Glutamatergic neuron (in vitro differentiated cells): ENCODE measurements around the gene RPIA. TPM values are rescaled to one million over a fixed set of nuclear protein-coding genes. Genes with fewer than 3 reads are reported as not detected.

Experiments used
- DNase-seq: peaks from one replicate; pipeline ENCODE4 v3.0.0; 2022
- H3K27ac Mint-ChIP-seq: one replicate; pipeline ENCODE4 v1.8.0; 2020; ENCODE audit warnings: mild to moderate bottlenecking, mixed read lengths, inconsistent platforms; ENCODE audit not compliant: unreplicated experiment
- H3K27me3 Mint-ChIP-seq: one replicate; pipeline ENCODE4 v1.8.0; 2020; ENCODE audit warnings: mild to moderate bottlenecking, moderate library complexity, mixed read lengths, inconsistent platforms; ENCODE audit not compliant: unreplicated experiment
- H3K36me3 Mint-ChIP-seq: one replicate; pipeline ENCODE4 v1.8.0; 2020; ENCODE audit warnings: mild to moderate bottlenecking, mixed read lengths, inconsistent platforms; ENCODE audit not compliant: unreplicated experiment
- H3K4me1 Mint-ChIP-seq: one replicate; pipeline ENCODE4 v1.8.0; 2020; ENCODE audit warnings: mild to moderate bottlenecking, low read depth, mixed read lengths, inconsistent platforms; ENCODE audit not compliant: unreplicated experiment
- H3K4me3 Mint-ChIP-seq: one replicate; pipeline ENCODE4 v1.8.0; 2020; ENCODE audit warnings: mild to moderate bottlenecking, mixed read lengths, inconsistent platforms; ENCODE audit not compliant: unreplicated experiment
- H3K9me3 Mint-ChIP-seq: one replicate; pipeline ENCODE4 v1.8.0; 2020; ENCODE audit warnings: mild to moderate bottlenecking, moderate library complexity, mixed read lengths, inconsistent platforms; ENCODE audit not compliant: unreplicated experiment
- total RNA-seq: library from RNA; stranded (reverse); fragmentation: NEBNext Ultra II Directional; extraction: Animal tissue kit (Norgen Biotek cat#: 25700); gene quantifications from one replicate; pipeline ENCODE4 v1.2.1, GENCODE V29; 2021; ENCODE audit not compliant: unreplicated experiment
- TF ChIP-seq, protein P1 (sequence below): fragments of 200-600 bp; sonication (generic); IDR thresholded peaks from one replicate; pipeline ENCODE4 v1.5.0; 2021; ENCODE audit not compliant: partially characterized antibody, unreplicated experiment

The RPIA gene
- total RNA-seq, 1 donor from 2014 or later: 8.1 TPM

DNA sequence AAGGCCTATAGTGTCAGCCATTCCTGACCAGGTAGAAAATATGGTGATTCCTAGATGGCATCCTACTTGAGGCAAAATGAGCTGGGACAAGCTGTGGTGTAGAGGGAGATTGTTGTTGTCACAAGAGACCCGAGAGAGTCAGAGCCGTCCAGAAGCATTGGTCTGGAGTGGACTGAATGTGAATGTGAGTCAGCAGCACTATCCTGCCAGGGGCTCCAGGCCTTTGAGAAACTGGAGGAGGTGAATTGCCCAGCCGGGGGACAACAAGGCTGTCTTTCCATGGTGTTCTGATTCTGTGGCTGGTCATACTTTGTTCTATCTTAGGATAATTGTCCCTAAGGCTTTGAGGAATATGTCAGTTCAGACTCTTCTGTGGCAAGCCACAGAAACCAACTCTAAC lies 34.8 kb upstream of the RPIA start:
- peaks cover 8% of the 10 kb centered on the region for H3K9me3 Mint-ChIP-seq
- H3K27me3 Mint-ChIP-seq: no peaks in the 10 kb centered on the region
- no peak overlapping the region for H3K4me3 Mint-ChIP-seq
- no peak for DNase-seq
- TF ChIP-seq, protein P1, sequence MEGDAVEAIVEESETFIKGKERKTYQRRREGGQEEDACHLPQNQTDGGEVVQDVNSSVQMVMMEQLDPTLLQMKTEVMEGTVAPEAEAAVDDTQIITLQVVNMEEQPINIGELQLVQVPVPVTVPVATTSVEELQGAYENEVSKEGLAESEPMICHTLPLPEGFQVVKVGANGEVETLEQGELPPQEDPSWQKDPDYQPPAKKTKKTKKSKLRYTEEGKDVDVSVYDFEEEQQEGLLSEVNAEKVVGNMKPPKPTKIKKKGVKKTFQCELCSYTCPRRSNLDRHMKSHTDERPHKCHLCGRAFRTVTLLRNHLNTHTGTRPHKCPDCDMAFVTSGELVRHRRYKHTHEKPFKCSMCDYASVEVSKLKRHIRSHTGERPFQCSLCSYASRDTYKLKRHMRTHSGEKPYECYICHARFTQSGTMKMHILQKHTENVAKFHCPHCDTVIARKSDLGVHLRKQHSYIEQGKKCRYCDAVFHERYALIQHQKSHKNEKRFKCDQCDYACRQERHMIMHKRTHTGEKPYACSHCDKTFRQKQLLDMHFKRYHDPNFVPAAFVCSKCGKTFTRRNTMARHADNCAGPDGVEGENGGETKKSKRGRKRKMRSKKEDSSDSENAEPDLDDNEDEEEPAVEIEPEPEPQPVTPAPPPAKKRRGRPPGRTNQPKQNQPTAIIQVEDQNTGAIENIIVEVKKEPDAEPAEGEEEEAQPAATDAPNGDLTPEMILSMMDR: no peak
- H3K27ac Mint-ChIP-seq: no peak overlapping the region
- H3K4me1 Mint-ChIP-seq: peaks cover 25% of the 10 kb centered on the region
- no peaks in the 10 kb centered on the region for H3K36me3 Mint-ChIP-seq

DNA sequence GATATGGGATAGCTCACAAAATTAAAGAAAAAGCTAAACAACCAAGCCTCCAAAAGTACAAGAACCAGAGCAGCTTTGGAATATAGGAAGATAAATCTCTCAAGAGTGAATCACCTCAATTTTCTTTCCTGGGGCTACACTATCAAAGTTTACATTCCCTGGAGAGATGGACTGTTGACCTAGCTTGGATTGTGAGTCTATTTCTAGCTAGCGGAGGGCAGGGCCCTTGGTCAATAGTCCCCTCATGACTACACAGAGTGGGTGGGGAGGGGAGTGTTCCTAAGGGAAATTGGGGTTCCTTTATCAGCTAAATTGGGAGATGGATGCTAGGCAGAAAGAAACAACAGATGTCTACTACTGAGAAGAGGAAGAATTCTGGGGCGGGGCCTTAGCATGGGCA lies 34.3 kb upstream of the RPIA start:
- DNase-seq: no peak
- H3K4me3 Mint-ChIP-seq: no peak overlapping the region
- H3K9me3 Mint-ChIP-seq: peaks cover 8% of the 10 kb centered on the region
- H3K27ac Mint-ChIP-seq: peak overlapping the region; percentile 28
- TF ChIP-seq, protein P1: no peak
- peaks cover 25% of the 10 kb centered on the region for H3K4me1 Mint-ChIP-seq
- no peaks in the 10 kb centered on the region for H3K36me3 Mint-ChIP-seq
- no peaks in the 10 kb centered on the region for H3K27me3 Mint-ChIP-seq

DNA sequence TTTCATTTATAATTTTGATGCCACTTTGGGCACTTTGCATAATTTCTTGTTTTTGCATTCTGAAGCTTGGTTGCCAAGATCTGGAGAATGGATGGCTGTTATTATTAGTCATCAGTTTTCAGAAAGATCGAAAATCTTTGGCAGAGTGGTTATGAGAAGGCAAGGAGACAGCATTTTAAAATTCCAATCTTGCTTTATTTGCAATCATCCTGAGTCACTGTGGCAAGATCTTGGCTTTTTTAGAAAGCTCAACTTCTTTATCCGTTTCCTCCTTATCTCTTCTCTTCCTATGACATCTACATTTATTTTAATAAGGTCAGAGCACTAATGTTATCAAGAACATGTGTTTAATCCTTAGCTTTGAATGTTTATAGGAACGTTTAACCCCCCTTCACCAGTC lies 33.1 kb upstream of the RPIA start:
- H3K27me3 Mint-ChIP-seq: no peaks in the 10 kb centered on the region
- H3K9me3 Mint-ChIP-seq: peaks cover 9% of the 10 kb centered on the region
- H3K27ac Mint-ChIP-seq: peak overlapping the region; percentile 87
- TF ChIP-seq, protein P1: no peak
- no peak for DNase-seq
- H3K4me3 Mint-ChIP-seq: no peak overlapping the region
- H3K36me3 Mint-ChIP-seq: no peaks in the 10 kb centered on the region
- peaks cover 25% of the 10 kb centered on the region for H3K4me1 Mint-ChIP-seq

DNA sequence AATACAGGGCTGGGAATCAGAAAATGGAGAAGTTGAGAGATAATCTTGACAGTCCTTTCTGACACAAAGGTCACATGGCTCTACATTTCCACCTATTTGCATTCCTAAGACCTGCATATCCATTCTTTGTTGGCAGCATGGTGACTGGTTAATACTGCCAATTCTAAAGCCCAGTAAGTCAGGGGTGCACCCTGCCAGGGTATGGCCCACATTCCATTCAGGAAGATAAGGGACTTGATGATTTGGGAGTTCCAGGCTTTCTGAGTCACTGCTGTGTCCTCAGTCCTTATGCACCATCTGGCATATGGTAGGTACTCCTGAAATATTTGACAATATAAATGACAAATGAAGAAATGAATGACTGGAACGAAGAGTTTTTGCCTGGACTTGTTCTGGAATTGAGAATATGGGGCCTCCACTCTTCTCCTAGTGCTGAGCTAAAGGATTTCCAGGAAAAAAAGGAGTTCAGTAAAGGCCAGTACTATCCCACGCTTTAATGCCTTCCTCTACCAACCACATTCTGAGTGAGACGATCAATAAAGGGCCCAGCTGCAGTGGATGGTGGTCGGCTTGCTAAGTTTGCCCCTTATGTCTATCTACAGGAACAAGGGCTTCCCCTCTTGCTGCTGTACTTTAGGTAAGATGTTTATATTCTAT lies 32.5 kb upstream of the RPIA start:
- Mint-ChIP-seq H3K9me3 (peaks cover 10% of the 10 kb centered on the region), H3K4me1 (peaks cover 25% of the 10 kb centered on the region), H3K27ac (peak overlapping the region; percentile 87), H3K4me3 (peak overlapping the region; percentile 74), H3K36me3 (no peaks in the 10 kb centered on the region), H3K27me3 (no peaks in the 10 kb centered on the region)
- DNase-seq: no peak
- TF ChIP-seq, protein P1: no peak

DNA sequence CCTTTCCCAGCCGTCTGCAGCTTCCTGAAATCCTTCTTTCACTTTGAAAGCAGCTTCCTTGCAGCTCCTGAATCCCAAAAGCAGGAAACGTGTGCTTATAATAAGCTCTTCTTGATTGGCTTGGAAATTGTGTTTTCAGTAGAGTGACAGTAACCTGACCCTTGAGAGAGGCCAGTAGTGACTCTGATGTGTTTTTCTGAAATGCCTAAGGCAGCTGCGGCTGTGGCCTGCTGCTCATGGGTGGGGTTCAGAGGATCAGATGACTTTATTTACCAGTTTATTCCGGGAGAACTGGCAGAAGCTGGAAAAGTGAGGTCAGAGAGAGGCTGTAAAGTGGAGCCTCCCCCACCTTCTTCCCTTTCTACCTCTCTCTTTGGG lies 31.9 kb upstream of the RPIA start:
- peak; percentile 49 for DNase-seq
- Mint-ChIP-seq H3K36me3 (no peaks in the 10 kb centered on the region), H3K27me3 (no peaks in the 10 kb centered on the region), H3K4me3 (peak overlapping the region; percentile 74), H3K4me1 (peaks cover 25% of the 10 kb centered on the region), H3K9me3 (peaks cover 10% of the 10 kb centered on the region), H3K27ac (peak overlapping the region; percentile 87)
- TF ChIP-seq, protein P1: no peak
